Measurements from ENCODE around the gene NOL6.
"Not testable (repeated sequence)": the region's sequence is repeated elsewhere in the genome, so short reads cannot be mapped to it uniquely, and the experiment has no call there.

NOL6 gene, protein sequence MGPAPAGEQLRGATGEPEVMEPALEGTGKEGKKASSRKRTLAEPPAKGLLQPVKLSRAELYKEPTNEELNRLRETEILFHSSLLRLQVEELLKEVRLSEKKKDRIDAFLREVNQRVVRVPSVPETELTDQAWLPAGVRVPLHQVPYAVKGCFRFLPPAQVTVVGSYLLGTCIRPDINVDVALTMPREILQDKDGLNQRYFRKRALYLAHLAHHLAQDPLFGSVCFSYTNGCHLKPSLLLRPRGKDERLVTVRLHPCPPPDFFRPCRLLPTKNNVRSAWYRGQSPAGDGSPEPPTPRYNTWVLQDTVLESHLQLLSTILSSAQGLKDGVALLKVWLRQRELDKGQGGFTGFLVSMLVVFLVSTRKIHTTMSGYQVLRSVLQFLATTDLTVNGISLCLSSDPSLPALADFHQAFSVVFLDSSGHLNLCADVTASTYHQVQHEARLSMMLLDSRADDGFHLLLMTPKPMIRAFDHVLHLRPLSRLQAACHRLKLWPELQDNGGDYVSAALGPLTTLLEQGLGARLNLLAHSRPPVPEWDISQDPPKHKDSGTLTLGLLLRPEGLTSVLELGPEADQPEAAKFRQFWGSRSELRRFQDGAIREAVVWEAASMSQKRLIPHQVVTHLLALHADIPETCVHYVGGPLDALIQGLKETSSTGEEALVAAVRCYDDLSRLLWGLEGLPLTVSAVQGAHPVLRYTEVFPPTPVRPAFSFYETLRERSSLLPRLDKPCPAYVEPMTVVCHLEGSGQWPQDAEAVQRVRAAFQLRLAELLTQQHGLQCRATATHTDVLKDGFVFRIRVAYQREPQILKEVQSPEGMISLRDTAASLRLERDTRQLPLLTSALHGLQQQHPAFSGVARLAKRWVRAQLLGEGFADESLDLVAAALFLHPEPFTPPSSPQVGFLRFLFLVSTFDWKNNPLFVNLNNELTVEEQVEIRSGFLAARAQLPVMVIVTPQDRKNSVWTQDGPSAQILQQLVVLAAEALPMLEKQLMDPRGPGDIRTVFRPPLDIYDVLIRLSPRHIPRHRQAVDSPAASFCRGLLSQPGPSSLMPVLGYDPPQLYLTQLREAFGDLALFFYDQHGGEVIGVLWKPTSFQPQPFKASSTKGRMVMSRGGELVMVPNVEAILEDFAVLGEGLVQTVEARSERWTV

DNA sequence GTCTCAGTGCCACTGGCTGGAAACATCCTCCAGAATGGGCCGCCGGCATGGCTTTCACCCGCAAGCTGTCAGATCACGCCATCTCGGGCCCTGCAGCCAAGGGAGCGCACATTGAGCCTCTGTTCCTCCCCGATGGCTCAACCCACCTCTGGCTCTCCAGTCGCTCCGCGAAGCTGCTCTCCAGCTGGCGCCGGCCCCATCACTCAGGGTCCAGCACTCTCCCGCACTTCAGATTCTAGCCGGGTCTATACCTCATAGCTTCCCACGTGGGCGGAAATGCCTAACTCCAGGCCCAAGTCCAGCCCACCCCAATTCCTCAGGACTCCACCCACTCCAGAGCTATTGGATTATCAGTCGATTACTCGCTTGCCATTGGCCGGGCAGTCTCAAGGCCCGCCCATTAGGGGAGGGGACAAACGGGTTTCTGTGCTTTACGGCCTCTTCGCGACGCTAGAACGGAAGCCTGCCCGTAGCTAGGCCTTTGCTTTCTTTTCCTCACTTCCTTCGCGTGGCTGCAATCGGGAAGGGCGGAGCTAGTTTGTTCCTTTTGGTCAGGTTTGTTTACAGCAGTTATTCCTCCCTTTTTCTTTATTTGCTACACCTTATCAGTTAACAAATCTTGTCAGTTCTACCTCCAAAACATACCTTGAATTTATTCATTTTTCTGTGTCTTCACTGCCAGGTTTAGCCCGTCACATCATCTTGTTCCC lies at the start of gene NOL6:
Gene NOL6, minus strand, starts transcription at position 282 of the 710 bp plus-strand sequence. Its CDS starts 82 bp downstream, at position 200.
- peak; percentile 98 for DNase-seq

DNA sequence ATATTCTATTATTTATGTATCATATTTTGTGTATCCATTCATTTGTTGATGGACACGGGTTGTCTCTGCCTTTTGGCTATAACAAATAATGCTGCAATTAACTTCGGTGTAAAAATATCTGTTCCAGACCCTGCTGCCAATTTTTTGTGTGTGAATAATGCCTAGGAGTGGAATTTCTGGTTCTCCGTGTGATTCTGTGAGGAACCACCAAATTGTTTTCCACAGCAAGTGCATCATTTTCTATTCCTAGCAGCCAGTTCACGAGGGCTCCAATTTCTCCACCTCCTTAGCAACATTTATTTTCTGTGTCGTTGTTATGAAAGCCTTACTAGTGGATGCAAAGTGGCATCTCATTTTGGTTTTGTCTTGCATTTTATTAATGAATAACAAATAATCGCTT lies 48.1 kb upstream of the NOL6 start:
- not testable (repeated sequence) for DNase-seq

DNA sequence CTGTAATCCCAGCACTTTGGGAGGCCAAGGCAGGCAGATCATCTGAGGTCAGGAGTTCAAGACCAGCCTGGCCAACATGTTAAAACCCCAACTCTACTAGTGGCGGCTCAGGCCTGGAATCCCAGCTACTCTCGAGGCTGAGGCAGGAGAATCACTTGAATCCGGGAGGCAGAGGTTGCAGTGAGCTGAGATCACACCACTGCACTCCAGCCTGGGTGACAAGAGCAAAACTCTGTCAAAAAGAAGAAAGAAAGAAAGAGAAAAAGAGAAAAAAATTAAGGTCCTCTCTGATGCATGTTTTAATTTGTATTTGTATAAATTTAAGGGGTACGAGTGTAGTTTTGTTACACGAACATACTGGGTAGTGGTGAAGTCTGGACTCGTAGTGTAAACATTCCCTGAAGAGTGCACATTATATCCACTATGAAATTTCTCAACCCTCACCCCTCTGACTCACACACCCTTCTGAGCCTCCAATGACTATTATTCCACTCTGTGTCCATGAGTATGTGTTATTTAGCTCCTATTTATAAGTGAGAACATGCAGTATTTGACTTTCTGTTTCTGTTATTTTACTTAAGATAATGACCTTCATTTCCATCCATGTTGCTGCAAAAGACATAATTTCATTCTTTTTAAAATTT lies 44.3 kb upstream of the NOL6 start:
- not testable (repeated sequence) for DNase-seq

DNA sequence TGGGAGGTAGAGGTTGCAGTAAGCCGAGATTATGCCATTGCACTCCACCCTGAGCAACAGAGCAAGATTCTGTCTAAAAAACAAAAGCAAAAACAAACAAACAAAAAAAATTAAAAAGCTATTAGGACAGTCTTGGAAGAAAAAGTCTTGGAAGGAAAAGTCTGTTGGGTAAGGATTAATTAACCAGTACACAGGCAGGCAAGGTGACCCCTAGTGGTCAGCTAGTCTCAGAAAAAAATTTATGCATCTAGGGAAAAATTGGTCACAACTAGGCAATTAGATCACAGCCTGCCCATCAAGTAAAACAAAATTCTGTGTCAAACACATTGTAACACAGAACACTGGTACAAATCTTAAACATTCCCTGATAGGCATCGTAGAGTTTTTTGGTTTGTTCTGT lies 43.6 kb upstream of the NOL6 start:
- DNase-seq, result no peak

DNA sequence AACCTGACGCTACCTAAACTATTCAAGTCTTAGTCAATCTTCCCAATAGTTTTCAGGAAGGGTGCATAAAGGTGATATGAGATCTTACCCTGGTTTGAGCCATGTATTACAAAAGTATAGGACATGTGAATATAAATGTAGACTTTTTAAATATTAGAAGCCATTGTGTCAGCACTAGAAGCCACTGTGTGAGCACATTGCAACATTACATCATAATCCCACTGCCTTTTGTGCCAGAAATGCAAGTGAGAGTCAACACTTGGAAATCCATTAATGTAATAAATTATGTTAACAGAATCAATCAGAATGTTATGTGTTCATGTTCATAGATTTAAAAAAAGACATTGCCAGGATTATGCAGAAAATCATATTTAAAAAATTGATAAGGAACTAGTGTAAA lies 42.7 kb upstream of the NOL6 start:
- not testable (repeated sequence) for DNase-seq

DNA sequence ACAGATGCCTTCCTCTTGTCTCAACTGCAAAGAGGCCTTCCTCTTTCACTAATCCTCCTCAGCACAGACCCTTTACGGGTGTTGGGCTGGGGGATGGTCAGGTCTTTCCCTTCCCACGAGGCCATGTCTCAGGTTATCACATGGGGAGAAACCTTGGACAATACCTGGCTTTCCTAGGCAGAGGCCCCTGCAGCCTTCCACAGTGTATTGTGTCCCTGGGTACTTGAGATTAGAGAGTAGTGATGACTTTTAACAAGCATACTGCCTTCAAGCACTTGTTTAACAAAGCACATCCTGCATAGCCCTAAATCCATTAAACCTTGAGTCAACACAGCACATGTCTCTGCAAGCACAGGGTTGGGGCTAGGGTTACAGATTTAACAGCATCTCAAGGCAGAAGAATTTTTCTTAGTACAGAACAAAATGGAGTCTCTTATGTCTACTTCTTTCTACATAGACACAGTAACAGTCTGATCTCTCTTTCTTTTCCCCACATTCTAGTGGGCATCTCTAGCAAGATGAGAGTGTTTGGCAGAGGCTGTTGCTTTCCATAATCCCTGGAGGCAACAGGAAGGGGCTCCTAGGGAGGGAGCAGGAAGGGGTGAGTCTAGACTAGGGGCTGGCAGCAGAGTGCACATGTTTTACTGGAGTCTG lies 41.7 kb upstream of the NOL6 start:
- not testable (repeated sequence) for DNase-seq

DNA sequence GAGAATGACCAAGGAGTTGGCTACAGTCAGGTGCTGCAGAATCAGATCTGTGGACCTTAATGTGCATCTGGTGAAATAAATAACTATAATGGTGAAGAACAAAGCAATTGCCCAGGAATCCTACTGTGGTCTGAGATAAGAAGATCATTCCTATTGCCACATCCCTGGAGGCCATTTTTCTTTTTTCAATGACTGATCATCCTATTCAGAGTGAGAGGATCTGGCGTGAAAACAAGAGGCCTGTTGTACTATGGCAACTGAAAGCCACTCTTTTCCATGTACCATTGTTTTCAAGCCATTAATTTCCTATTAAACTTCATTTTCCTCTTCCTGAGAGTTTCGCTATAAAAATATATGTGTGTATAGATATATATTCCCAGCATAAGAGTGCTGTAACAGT lies 38.8 kb upstream of the NOL6 start:
- DNase-seq, result not testable (repeated sequence)

DNA sequence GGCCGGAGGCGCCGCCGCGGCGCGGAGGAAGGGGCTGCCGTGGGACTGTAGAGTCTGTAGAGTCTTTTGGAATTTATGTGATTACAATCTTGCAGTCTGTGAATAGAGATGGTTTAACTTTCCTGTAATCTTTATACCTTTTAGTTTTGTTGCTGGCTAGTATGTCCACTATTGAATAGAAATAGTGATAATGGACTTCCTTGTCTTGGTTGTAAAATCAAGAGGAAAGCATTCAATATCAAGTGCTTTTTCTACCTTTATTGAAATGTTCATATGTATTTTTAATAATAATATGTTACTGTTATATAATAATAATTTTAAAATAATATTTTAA lies 37.4 kb upstream of the NOL6 start:
- DNase-seq, result not testable (repeated sequence)

DNA sequence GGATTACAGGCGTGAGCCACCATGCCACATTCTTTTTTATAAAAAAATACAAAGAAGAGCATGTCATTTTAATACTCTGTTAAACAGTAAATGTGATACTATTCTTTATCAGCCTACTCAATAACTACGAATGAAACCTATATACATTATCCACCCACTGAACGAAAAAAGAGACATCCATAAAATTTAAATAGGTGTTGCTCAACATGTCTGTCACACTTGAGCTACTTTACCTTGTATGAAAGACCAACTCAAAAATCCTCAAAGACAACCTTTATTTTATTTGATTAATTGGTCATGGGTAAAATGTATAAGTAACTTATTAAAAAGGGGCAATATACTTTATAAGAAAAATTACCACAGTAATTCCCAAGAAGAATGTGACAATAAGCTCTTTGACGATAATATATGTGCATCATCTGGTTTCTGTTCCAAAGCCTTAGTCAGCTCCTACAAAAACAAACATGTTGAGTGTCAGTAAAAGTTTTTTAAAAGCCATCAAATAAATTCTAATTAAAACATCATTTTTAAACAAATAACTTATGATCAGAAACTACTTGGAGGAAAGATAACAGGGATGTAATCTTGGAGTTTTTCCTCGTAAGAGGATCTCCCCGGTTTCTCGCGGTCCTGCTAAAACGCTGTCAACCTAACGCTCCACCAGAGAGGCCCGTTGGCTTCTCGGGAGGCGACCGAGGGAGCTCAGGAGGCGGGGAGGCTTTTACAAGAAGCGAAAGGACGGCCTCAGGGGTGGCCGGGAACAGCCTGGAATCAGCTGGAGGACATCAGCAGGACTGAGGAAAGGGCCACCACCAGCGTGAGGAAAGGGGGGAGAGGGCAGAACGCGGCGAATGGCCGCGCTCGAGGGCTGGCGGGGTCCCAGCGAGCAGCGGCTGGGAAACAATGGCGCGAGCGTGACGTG lies 36.8 kb upstream of the NOL6 start:
- DNase-seq, result peak; percentile 24

DNA sequence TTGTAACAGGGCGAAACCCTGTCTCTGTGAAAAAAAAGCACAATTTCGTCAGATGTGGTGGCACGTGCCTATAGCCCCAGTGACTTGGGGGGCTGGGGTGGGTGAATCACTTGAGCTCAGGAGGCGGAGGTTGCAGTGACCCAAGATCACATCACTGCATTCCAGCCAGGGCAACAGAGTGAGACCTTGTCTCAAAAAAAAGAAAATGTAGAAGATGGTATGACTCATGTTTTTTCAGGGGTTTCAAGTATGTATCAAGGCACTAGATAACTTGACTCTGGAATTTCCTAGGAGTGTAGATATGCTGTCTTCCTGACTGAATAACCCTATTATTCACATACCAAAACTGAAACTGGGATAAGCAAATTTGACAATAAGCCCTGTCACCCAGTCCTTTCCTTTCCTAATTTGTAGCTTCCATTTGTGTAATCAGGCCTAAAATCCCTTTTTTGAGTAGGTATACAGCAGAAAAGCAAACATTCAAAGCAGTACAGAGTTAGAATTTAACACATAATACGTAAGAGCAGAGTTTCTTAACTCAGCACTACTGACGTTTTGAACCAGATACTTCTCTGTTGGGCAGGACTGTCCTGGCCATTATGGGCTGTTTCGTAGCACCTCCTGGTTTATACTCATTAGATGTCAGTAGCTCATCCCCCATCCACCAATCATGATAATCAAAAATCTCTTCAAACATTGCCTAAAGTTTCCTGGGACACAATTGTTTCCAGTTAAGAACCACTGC lies 33.1 kb upstream of the NOL6 start:
- DNase-seq, result no peak

DNA sequence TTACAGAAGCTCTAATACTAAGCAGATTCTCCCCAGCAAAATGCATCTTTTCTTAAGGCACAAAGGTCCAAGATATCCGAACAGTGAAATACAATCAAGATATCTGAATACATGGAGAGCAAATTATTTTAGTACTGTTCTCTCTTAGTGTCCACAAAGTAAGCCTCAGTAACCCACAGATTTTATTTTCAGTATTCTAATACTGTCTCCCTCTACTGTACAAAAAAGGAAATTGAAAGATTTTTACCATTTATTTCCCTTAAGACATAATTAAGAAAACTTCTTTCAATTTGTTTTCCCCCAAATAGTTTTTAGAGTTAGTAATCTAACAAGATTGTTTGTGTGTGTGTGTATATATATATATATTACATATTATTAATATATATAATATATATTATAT lies 24.7 kb upstream of the NOL6 start:
- DNase-seq, result no peak

DNA sequence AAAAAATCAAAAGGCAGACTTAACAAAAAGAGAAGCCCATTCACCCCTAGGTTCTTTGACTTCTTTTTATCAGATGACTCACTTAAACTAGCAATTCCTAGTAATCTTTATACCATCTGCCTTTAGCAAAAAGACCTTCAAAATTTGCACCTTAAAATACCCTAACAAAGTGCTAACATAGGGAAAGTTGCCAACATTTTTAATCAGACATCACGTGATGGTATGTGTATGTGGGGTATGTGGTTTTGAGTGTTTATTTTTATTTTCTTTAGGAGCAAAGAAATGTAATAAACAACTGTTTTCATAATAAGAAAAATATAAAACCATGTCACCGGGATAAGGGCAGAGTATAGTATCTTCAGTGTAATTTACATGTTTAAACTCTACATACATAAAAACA lies 20.1 kb upstream of the NOL6 start:
- DNase-seq, result not testable (repeated sequence)

DNA sequence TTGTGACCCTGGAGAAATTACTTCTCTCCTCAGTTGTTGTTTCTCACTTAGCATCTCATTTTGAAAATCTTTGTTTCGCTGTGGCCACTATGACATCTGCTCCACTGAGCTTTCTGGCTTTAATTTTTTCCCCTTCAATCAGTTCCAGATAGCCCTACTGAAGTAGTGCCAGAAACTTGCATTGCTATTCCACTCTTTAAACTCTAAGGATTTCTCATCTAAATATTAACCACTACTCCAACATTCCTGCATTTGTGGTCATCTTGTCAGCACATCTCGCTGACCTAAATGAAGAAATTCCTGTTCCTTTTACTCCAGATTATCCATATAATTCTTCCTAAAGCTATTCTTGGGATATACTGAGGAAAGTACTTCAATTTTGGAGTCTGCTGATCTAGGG lies 15.3 kb upstream of the NOL6 start:
- DNase-seq, result no peak

DNA sequence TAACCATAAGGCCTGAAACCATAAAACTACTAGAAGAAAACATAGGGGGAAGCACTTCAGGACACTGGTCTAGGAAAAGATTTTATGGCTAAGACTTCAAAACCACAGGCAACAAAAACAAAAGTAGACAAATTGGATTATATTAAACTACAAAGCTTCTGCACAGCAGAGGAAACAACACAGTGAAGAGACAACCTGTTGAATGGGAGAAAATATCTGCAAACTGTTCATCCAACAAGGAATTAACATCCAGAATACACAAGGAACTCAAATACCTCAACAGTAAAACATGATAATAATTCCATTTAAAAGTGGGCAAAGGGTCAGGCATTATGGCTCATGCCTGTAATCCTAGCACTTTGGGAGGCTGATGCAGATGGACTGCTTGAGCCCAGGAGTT lies 11.6 kb upstream of the NOL6 start:
- not testable (repeated sequence) for DNase-seq

DNA sequence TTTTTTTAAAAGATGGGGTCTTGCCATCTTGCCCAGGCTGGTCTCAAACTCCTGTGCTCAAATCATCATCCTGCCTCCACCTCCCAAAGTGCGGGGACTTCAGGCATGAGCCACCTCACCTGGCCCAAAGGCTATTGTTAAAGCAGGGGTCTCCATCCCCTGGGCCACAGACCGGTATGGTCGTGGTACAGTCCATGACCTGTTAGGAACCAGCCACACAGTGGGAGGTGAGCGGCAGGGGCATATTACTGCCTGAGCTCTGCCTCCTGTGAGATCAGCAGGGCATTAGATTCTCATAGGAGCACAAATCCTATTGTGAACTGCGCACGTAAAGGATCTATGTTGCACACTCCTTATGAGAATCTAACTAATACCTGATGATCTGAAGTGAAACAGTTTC lies 7.3 kb upstream of the NOL6 start:
- DNase-seq, result no peak

DNA sequence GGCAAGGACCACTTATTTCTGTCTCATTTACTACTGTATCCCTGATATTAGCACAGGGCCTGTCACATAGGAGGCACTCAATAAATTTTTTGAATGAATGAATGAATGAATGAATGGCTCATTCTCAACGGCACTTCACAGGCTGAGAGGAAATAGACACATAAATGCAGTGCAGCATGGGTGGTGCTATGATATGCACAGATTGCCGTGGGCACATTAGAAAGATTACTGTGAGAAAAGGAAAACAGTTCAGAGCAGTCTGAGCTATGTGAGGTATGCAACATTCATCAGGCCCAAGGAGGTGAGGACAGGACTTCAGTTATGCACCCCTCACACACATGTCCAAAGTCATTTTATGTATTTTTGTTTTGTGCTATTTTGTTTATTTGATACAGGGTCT lies 6.4 kb upstream of the NOL6 start:
- DNase-seq, result no peak

DNA sequence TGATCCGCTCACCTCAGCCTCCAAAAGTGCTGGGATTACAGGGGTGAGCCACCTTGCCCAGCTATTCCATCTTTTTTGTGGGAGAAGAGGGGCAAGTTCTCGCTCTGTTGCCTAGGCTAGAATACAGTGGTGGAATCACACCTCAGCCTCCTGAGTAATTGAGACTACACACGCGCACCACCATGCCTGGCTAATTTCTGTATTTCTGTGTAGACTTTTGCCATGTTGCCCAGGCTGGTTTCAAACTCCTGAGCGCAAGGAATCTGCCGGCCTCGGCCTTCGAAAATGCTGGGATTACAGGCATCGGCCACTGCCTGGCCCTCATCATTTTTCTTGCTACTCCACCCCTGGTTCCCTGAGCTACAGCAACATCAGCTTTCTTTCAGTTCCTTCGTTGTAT lies 2.8 kb upstream of the NOL6 start:
- no peak for DNase-seq

DNA sequence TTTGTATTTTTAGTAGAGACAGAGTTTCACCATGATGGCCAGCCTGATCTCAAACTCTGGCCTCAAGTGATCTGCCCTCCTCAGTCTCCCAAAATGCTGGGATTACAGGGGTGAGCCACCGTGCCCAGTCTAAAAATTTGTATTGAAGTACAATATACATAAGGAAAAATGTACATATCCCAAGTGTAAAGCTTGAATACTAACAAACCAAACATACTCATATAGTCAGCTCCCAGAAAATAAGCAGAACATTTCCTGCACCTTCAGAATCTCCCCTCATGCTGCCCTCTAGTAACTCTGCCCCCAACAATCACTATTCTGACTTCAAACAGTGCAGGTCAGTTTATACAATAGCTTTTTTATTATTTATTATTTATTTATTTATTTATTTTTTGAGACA lies 1.6 kb upstream of the NOL6 start:
- no peak for DNase-seq

DNA sequence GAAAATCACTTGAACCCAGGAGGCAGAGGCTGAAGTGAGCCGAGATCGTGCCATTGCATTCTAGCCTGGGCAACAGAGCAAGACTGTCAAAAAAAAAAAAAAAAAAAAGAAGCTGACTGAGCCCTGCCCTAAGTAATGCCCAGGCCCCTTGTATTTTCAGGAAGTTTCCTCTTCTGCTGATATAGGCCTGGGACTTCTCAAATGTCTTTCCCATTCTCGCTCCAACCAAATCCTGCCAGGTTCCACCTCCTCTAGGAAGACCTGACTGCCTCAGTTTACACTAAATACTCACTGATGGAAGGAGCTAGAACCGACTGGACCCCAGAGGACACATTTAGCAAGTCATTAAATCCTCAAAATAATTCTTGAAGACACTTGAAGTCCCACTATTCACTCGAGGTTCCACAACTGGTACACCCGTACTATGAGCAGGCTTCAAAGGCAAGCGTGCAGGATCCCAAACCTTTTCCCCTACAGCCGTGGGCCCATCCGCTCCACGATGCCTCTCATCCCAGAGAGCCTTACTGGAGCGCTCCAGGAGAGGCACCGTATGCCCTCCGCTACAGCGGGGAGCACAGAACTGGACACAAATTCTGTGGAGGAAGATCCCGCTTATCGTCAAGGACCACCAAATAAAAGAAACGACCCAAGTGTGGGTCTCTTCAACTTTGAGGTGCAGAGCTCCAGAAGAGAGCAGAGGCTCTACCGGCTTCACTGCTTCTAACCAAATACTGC lies 676 bp downstream of the NOL6 start:
- DNase-seq, result no peak
